H54 (cell line): Measurements from ENCODE around the gene BHMT.

ENCODE experiments used
- DNase-seq: peaks from one replicate; pipeline ENCODE4 v3.0.0; 2011; ENCODE audit warnings: low spot score, mixed read lengths; ENCODE audit not compliant: insufficient read length
- FAIRE-seq: peaks from 3 replicates; lab custom pipeline; 2011; peaks lifted over from hg19 to GRCh38; lab: Jason Lieb, UNC
- POLR2A ChIP-seq: IDR thresholded peaks from 2 replicates; pipeline ENCODE4 v1.6.1; 2011; ENCODE audit warnings: low read depth, mild to moderate bottlenecking, low read length

The BHMT gene

GRCh38 chr5:79093762-79094161 is 17.8 kb upstream of the BHMT start:
- FAIRE-seq (no peak), DNase-seq (no peak)
- TF ChIP-seq POLR2A, result no peak

DNA sequence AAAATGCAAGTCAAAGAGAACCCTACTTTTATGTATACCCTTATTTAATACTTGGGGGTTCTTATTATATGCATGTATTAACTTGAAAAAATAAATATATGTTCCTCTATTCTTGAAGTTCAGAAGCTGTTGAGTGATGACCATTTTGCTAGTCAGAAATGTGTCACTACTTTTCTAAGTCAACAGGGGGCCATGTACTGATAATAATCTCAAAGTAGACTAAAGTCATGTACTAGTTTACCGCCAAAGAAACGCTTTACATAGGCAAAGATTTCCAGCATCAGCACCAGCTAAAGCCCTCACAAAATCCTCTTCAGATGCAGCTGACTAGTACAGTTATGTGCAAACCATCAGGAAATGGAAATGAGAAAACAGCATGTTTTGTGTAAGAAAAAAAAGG is 5.7 kb upstream of the BHMT start:
- TF ChIP-seq POLR2A, result no peak
- FAIRE-seq, result no peak
- DNase-seq, result no peak

DNA sequence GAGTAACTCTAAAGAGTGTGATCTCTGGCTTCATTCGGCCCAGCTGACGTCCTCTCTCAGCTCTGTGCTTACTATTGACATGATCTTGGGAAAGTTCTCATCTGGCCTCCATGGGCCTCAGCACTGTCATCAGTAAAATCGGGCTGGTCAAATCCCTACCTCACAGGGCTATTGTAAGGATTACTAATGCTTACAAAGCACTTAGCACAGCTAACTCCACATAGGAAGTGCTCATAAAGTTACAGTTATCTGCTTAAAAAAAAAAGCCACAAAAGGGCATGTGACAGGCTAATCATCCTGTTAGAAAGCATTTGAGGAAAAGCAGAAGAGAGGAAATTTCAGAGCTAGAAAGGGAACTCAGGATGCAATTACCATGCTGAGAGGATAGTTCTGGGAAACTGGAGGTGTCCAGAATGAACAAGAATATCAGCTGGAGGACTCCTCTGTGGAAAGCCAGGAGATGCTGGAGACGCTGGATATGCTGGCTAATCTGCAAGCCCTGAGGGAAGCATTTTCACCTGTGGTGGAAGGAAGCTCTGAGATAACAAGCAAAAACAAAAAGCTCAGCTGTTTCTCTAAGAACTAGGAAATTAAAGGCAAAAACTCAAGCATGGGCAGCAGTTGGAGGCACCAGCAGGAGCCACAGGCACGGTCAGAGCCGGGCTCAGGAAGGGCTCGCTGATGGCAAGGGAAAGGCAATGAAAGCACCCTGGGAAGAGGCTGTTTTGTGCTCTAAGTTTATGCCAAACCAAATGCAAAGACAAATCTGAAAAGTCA is 4.4 kb upstream of the BHMT start:
- TF ChIP-seq POLR2A, result no peak
- DNase-seq, result peak; percentile 13
- FAIRE-seq, result no peak

DNA sequence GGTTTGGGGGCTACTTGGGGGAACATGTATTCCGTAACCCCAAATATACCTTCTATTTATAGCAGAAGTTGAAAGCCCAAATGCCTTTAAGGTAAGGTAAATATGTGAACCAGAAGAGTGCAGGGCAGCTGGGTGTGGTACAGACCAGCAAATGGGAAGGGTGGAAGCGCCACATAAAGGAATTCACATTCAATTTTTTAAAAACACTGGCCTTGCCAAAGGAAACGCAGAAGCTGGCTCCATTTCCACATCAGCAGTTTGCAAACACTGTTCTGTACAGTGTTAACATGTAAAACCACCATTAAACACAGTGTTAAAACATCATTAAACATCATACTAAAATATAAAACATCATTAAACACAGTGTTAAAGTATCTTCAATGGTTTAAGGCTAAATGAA is 3.5 kb upstream of the BHMT start:
- FAIRE-seq, result no peak
- DNase-seq, result no peak
- no peak for TF ChIP-seq POLR2A

DNA sequence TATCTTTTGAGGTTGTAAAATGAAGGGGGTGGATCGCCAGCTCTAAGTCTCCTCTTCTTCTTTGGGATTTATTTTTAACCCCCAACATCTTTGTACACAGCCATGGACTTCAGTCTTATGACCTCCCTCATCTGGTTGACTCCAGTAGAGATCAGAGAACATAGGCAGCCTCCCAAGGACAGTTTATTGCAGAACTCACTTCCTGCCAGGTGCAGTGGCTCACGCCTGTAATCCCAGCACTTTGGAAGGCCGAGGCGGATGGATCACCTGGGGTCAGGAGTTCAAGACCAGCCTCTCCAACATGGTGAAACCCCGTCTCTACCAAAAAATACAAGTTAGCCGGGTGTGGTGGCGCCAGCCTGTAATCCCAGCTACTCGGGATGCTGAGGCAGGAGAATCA is 2.8 kb upstream of the BHMT start:
- FAIRE-seq (no peak), DNase-seq (no peak)
- TF ChIP-seq POLR2A, result no peak

GRCh38 chr5:79109527-79110492 is 1.8 kb upstream of the BHMT start:
- DNase-seq, result no peak
- no peak for TF ChIP-seq POLR2A
- no peak for FAIRE-seq

- TF ChIP-seq POLR2A, result no peak
- DNase-seq (no peak), FAIRE-seq (no peak)
Measured at GRCh38 chr5:79111960-79112702, 522 bp downstream of the BHMT start.

DNA sequence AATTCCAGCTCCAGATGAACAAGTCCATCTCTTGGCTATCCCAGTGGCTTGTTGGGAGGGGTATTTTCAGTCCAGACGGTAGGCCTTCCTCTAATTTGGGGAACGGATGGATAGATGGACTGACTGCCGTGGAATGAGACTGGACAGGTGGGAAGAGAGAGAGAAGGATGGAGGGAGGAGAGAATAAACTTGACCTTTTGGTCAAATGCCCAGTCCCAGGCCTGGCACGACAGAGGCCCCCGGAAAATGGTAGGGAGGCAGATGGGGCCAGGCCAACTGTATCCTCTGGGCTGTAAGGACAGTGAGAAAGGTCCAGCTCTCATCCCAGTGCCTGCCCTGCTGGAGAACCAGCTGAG is 1.1 kb downstream of the BHMT start:
- DNase-seq (no peak), FAIRE-seq (no peak)
- no peak for TF ChIP-seq POLR2A

GRCh38 chr5:79119486-79119885 is 7.9 kb downstream of the BHMT start:
- no peak for DNase-seq
- TF ChIP-seq POLR2A, result no peak
- FAIRE-seq, result no peak

- no peak for TF ChIP-seq POLR2A
- no peak for FAIRE-seq
- no peak for DNase-seq
Measured at GRCh38 chr5:79120221-79120620, 8.6 kb downstream of the BHMT start.

DNA sequence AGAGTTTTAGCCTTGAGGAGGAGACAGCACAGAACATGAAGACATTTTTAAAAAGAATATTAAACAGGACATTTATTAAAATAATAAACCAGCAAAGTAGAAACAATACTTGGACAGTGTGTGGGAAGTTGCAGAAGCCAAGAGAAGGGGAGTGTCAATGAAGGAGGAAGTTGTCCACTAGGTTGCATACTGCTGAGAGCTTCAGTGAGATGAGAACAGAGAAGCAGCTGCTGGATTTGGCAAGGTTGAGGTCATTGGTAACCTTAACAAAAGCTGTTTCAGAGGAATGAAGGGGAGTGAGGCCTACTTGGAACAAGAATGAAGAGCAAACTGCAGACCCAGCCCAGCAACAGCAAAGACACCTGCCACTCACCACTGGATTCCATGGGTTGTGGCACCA is 11.4 kb downstream of the BHMT start:
- no peak for TF ChIP-seq POLR2A
- DNase-seq (no peak), FAIRE-seq (no peak)

DNA sequence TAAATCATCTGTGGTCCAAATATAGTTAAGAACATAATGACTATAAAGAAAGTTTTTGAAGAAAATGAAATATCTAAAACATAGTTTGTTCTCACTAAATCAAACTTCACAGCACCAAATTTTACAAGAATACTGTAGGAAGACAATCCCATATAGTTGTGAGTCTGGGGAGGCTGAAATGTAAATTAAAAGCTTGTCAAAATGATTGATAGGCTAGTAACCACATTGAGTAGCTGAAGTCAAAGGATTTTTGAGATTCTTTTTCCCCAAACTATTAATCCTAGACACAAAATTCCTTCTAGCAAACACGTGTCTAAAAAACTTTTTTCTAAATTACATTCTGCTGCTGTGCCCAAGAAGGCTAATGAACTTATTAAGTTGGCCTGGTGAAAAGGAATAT is 13.0 kb downstream of the BHMT start:
- DNase-seq, result no peak
- FAIRE-seq, result no peak
- TF ChIP-seq POLR2A, result no peak

DNA sequence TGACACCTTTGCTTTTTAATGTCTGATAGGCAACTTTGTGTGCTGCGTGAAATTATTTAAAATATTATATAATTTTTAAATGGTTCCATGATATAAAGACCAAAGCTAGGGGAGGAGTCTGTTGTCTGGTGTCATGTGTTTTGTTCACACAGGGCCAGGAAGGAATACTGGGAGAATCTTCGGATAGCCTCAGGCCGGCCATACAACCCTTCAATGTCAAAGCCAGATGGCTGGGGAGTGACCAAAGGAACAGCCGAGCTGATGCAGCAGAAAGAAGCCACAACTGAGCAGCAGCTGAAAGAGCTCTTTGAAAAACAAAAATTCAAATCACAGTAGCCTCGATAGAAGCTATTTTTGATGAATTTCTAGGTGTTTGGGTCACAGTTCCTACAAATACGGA is 19.2 kb downstream of the BHMT start:
- DNase-seq, result no peak
- no peak for TF ChIP-seq POLR2A
- no peak for FAIRE-seq
